HG02943 (cell line): ENCODE data around the gene PTMA.

Source experiments
- ATAC-seq: cut with Tn5 transposase; IDR thresholded peaks from one replicate; pipeline ENCODE4 v1.9.1; 2021; ENCODE audit warnings: mild to moderate bottlenecking, low read depth, moderate library complexity; ENCODE audit not compliant: unreplicated experiment

PTMA gene

GRCh38 chr2:231674587-231675338 is 33.6 kb upstream of the PTMA start:
- no peak for ATAC-seq

DNA sequence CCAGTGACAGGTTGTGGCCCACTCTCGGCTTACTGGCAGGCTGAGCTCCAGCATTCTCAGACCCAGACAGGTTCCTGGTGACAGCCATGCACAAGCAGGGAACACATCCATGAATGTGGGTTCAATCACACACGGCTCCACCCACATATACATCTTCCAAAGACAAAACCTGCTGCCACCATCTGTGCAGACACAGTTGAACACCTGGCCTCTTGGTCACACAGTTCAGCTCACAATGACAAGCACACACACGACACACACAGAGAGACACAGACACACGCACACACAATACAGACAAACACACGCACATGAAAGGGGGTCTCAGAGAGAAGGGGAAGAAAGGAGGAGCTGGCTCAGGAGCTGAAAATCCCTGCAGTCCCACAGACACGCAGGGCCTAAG is 32.1 kb upstream of the PTMA start:
- ATAC-seq: no peak

- no peak for ATAC-seq
These were observed 30.7 kb upstream of the PTMA start for GRCh38 chr2:231677632-231678104.

- ATAC-seq: no peak
These were observed 28.4 kb upstream of the PTMA start for GRCh38 chr2:231679908-231680284.

- ATAC-seq: no peak
These were observed 27.9 kb upstream of the PTMA start for GRCh38 chr2:231680285-231680991.

DNA sequence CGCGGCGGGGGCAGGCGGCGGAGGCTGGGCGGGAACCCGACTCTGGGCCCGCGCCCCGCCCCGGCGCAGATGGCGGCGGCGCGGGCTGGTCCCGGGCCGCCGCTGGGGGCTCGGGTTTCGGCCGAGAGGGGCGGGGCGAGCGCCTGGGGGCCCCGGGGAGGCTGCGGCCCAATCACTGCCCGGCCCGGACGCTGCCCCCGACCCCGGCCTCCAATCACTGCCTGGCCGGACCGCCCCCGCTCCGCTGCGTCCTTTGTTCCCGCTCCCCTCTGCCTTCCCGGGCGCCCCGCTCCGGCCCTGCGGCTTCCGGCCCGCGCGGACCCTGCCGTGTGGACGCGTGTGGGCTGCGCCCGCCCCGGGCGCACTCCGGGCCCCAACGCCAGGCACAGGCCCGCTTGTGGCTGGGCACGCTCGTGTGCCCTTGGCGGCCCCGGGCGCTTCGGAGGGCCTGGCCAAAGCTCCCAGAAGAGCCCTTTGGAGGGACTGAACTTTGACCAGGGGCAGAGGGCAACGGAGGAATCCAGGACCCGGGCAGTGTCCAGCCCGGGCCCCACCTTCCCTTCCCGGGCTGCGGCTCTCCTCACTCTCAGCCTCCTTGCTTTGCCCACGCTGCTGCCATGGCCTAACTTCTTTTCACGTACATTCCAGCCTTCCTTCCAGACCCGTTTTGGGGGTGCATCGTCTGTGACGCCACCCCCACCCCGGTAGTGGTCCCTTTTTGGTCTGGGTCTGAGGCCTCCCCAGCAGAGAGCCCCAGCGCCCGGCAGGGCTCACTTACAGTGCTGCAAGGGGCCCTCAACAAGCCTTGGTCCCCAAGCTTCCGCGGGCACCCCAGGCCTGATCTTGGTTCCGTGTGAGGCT is 27.1 kb upstream of the PTMA start:
- peak; percentile 56 for ATAC-seq

GRCh38 chr2:231682603-231683291 is 25.6 kb upstream of the PTMA start:
- no peak for ATAC-seq

- ATAC-seq: no peak
These were observed 24.8 kb upstream of the PTMA start for GRCh38 chr2:231683292-231684235.

DNA sequence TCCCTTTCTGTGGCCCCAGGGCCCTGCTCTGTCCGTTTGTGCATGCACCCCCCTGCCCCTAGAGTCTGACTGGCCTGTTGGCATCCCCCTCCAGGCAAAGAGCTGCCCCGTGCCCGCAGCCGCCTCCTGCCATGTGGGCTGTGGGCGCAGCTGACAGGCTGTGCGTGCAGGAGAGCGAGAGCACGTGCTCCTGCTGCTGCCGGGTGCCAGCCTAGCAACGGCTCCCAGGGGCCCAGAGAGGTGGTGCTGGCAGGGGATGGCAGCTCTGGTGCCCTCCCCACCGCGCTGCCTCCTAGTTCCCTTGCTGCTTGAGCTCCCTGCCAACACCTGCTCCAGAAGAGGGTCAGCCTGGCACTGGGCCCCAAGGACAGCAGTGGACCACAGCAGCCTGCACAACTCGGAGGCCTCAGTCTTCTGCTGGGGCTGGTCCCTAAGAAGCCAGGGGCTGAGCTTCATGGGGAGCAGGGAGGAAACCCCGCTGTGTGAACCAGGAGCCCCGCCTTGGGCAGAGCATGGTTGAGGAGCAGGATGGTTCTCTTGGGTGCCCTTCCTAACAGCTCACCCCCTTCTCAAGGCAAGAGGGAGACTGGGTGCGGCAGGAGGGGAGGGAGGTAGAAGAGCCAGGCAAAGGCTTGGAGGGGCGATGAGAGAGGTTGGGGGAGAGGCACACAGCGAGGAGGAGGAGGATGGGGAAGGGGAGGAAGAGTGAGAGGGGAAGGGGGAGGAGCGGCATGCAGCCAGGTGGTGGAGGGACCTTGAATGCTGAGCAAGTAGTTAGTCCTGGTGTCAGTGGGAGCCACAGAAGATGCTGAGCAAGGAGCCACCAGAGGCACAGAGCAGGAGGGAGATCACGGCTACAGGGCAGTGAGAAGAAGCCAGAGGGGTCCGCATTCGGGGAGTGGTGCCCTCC is 23.8 kb upstream of the PTMA start:
- no peak for ATAC-seq

- ATAC-seq: no peak
These were observed 22.8 kb upstream of the PTMA start for GRCh38 chr2:231685349-231686191.

DNA sequence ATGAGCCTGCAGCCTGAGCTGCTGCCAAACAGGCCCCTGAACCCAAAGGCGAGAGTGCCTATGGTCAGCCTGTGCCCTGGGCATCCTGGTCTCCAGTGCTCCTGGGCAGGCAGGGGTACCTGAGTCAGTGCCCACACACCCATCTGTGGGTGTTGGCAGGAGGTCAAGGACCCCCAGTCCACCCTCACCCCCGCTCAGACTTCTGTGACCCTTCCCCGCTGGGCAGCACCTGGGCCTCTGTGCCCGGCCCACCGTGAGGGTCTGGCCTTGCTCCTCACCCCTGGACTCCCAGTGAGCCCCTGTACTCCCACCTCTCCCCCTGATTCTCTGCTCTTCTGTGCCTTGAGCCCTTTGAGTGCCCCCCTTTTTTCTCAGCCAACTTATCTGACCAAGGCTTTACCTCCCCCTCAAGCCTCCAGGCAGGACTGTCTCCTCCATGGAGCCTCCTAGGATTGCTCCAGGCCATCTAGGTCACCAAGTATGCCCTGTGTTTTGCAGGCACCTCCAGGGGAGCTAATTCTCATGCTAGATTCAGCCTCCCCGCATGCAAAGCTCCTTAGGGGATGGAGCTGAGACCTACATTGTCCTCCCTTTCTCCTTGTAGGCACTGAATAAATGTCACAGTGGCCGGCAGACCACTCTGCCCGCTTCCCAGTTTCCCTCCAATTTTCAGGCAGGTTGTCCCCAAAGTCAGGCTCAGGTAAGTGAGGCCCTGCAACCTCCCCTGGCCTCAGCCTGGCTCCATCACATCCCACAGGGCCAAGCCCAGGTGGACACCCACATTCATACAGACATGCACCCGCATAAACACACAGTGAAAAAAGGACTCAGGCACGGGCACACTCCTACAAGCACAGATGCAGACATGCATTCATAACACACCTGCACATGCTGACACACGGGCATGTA is 21.9 kb upstream of the PTMA start:
- ATAC-seq: no peak

GRCh38 chr2:231687133-231687852 is 21.0 kb upstream of the PTMA start:
- ATAC-seq: no peak

DNA sequence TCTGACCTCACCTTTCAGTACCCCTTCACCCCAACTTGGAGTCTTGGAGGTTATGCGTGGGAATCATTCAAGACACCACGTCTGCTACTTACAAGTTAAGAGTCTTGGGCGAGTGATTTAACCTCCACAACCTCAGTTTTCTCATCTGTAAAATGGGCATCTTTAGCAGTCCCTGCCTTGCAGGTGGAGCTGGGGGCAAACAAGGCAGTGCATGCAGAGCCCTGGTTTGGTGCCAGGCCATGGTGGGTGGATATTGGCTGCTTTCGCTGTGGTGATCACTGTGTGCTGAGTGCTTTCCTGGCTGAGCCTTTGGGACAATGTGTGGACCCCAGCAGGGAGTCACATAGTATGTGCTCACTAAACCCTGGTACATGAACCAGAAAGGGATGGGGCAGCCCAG is 20.4 kb upstream of the PTMA start:
- no peak for ATAC-seq

DNA sequence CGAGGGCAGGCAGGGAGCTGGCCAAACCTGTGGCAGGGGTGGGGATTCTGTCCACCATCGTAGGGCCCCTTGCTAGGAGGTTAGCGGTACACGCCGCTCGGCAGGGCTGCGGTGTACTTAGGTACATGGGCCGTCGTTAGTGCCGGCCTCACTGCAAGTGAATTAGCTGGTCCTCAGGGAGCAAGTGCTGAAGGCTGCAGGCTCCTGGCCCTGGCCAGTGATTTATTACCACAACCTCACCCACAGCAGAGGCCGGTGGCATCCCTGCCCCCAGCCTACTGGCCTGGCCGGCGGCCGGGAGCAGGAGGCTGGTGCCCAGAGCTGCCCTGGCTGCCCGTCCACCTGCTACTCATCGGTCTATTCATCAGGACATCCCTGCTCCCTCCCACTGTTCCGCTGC is 19.6 kb upstream of the PTMA start:
- ATAC-seq: no peak

DNA sequence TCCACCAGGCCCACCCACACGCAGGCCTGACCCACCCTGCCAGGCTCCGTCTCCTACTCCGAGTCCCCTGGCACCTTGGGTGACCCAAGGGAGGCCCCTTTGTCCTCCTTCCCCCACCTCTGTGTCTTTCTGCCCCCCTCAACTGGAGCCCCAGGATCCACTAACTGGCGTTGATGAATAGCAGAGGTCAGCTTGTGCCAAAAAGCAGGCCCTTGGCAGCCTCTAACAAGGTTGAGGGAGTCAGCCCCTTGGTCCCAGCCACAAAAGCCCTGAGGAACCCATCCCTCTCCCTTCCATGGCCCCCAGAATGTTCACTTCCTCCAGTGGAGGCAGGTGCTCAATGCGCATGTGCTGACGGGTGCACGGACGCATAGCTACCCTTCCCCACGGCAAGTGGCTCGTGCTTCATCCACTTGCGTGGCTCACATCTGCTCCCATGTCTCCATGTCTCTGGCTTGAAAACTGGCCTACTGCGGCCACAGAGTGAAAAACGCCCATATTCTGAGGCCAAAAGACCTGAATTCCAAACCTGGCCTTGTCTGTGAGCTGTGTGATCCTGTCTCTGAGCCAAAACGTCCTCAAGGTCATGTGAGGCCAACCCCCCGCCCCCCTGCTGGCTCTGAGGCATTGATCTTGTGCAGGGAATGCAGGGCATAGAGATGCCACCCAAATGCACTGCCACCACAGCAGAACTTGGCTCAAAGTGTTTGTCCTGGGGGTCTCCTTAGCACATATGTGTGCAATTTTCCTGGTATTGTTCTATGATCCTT is 19.0 kb upstream of the PTMA start:
- no peak for ATAC-seq
